HG03460 (cell line): ENCODE measurements around the gene CLVS2.

Experiments
- ATAC-seq: cut with Tn5 transposase; IDR thresholded peaks from one replicate; pipeline ENCODE4 v1.9.1; 2021; ENCODE audit not compliant: unreplicated experiment

Gene CLVS2

GRCh38 chr6:122995921-122996793 is at the start of gene CLVS2:
CLVS2 (plus strand) TSS chr6:122996235; CDS start chr6:122997778, 1,543 bp downstream.
- ATAC-seq = no peak

- no peak for ATAC-seq
Measured at GRCh38 chr6:122947355-122947754, 48.7 kb upstream of the CLVS2 start.

GRCh38 chr6:122953766-122954165 is 42.3 kb upstream of the CLVS2 start:
- ATAC-seq = no peak

GRCh38 chr6:122956376-122956775 is 39.7 kb upstream of the CLVS2 start:
- no peak for ATAC-seq

GRCh38 chr6:122962000-122962624 is 33.9 kb upstream of the CLVS2 start:
- no peak for ATAC-seq

GRCh38 chr6:122969999-122970533 is 26.0 kb upstream of the CLVS2 start:
- no peak for ATAC-seq

- ATAC-seq = no peak
Measured at GRCh38 chr6:122977180-122977579, 18.9 kb upstream of the CLVS2 start.

GRCh38 chr6:122984393-122984792 is 11.6 kb upstream of the CLVS2 start:
- no peak for ATAC-seq

- ATAC-seq = no peak
Measured at GRCh38 chr6:122994256-122994655, 1.8 kb upstream of the CLVS2 start.

GRCh38 chr6:122996794-122997505 is 915 bp downstream of the CLVS2 start:
- ATAC-seq = no peak

GRCh38 chr6:122997541-122998150 is 1.6 kb downstream of the CLVS2 start:
- ATAC-seq = no peak

- ATAC-seq = no peak
Measured at GRCh38 chr6:122998403-122998975, 2.5 kb downstream of the CLVS2 start.

- no peak for ATAC-seq
Measured at GRCh38 chr6:123000244-123000770, 4.3 kb downstream of the CLVS2 start.

GRCh38 chr6:123001540-123001939 is 5.5 kb downstream of the CLVS2 start:
- no peak for ATAC-seq

GRCh38 chr6:123007885-123008284 is 11.8 kb downstream of the CLVS2 start:
- no peak for ATAC-seq

GRCh38 chr6:123009059-123009458 is 13.0 kb downstream of the CLVS2 start:
- no peak for ATAC-seq

GRCh38 chr6:123014835-123015234 is 18.8 kb downstream of the CLVS2 start:
- no peak for ATAC-seq

- no peak for ATAC-seq
Measured at GRCh38 chr6:123016431-123017103, 20.5 kb downstream of the CLVS2 start.

- no peak for ATAC-seq
Measured at GRCh38 chr6:123017104-123017682, 21.2 kb downstream of the CLVS2 start.

- ATAC-seq = no peak
Measured at GRCh38 chr6:123022975-123023374, 26.9 kb downstream of the CLVS2 start.
